Right renal cortex interstitium (tissue), 3 donors: ENCODE results near the gene ZFHX3. TPM values are rescaled to one million over a fixed set of nuclear protein-coding genes. Genes with fewer than 3 reads are reported as not detected.
"Not testable (repeated sequence)": the region's sequence is repeated elsewhere in the genome, so short reads cannot be mapped to it uniquely, and the experiment has no call there.

ENCODE experiments used
- DNase-seq, 3 donors: peaks; one replicate each; pipeline ENCODE4 v3.0.0-alpha.2; 2013; ENCODE audit warnings: low read depth in 3 of 3, low spot score in 2 of 3
- polyA plus RNA-seq, 3 donors: library from polyadenylated mRNA; unstranded; fragments of 120-200 nt; gene quantifications; one replicate each; pipeline ENCODE4 v1.2.1, GENCODE V29; 2013; ENCODE audit not compliant: insufficient read length in 3 of 3

Gene ZFHX3
- polyA plus RNA-seq, 3 donors, result 16.5 to 18.9 (median 18.7) TPM

- DNase-seq, result no peak
Measured at GRCh38 chr16:73000907-73001521, 46.9 kb downstream of the ZFHX3 start.

GRCh38 chr16:73000020-73000906, 47.7 kb downstream of the ZFHX3 start:
- no peak for DNase-seq

- DNase-seq, result no peak
Measured at GRCh38 chr16:72999541-73000019, 48.3 kb downstream of the ZFHX3 start.

- no peak for DNase-seq
Measured at GRCh38 chr16:72997141-72997542, 50.8 kb downstream of the ZFHX3 start.

- DNase-seq, result no peak
Measured at GRCh38 chr16:72996291-72997062, 51.5 kb downstream of the ZFHX3 start.

GRCh38 chr16:72995882-72996270, 52.1 kb downstream of the ZFHX3 start:
- DNase-seq, result not testable (repeated sequence)

- no peak for DNase-seq
Measured at GRCh38 chr16:72995151-72995881, 52.6 kb downstream of the ZFHX3 start.

- no peak for DNase-seq
Measured at GRCh38 chr16:72992142-72992601, 55.8 kb downstream of the ZFHX3 start.

- no peak for DNase-seq
Measured at GRCh38 chr16:72991644-72992043, 56.3 kb downstream of the ZFHX3 start.

GRCh38 chr16:72991211-72991610, 56.7 kb downstream of the ZFHX3 start:
- no peak for DNase-seq

GRCh38 chr16:72990571-72990970, 57.4 kb downstream of the ZFHX3 start:
- DNase-seq, result no peak

GRCh38 chr16:72989579-72990551, 58.1 kb downstream of the ZFHX3 start:
- no peak for DNase-seq

- not testable (repeated sequence) for DNase-seq
Measured at GRCh38 chr16:72989203-72989578, 58.7 kb downstream of the ZFHX3 start.

- DNase-seq, result no peak
Measured at GRCh38 chr16:72988569-72988968, 59.4 kb downstream of the ZFHX3 start.

- DNase-seq, result no peak
Measured at GRCh38 chr16:72987480-72987901, 60.4 kb downstream of the ZFHX3 start.

GRCh38 chr16:72985995-72986394, 61.9 kb downstream of the ZFHX3 start:
- DNase-seq, result no peak

GRCh38 chr16:72985148-72985941, 62.6 kb downstream of the ZFHX3 start:
- DNase-seq, result no peak

GRCh38 chr16:72983728-72984350, 64.1 kb downstream of the ZFHX3 start:
- no peak for DNase-seq
